Endothelial cell of hepatic sinusoid (primary cell): ENCODE results near the gene SBF1.

ENCODE experiments used
- in situ Hi-C: cut with HindIII; loops from 2 replicates; pipeline ENCODE4 v1.10.0; 2017; ENCODE audit warnings: low sequenced_read_pairs

SBF1 gene

GRCh38 chr22:50470491-50470890 lies 4.3 kb downstream of the SBF1 start:
- in situ Hi-C loops = no loop called here

GRCh38 chr22:50469377-50470305 lies 5.2 kb downstream of the SBF1 start:
- in situ Hi-C loops = no loop called here

- in situ Hi-C loops = no loop called here
Measured at GRCh38 chr22:50468626-50469025, 6.2 kb downstream of the SBF1 start.

GRCh38 chr22:50467773-50468440 lies 6.9 kb downstream of the SBF1 start:
- in situ Hi-C loops = no loop called here

- in situ Hi-C loops = no loop called here
Measured at GRCh38 chr22:50467341-50467740, 7.5 kb downstream of the SBF1 start.

- in situ Hi-C loops = no loop called here
Measured at GRCh38 chr22:50465066-50465930, 9.5 kb downstream of the SBF1 start.

GRCh38 chr22:50464451-50464850 lies 10.4 kb downstream of the SBF1 start:
- in situ Hi-C loops = no loop called here

- in situ Hi-C loops = no loop called here
Measured at GRCh38 chr22:50463188-50463900, 11.5 kb downstream of the SBF1 start.

GRCh38 chr22:50461979-50462540 lies 12.8 kb downstream of the SBF1 start:
- in situ Hi-C loops = no loop called here

GRCh38 chr22:50461536-50461935 lies 13.3 kb downstream of the SBF1 start:
- in situ Hi-C loops = no loop called here

GRCh38 chr22:50460938-50461337 lies 13.9 kb downstream of the SBF1 start:
- in situ Hi-C loops = no loop called here

- in situ Hi-C loops = no loop called here
Measured at GRCh38 chr22:50459496-50460140, 15.2 kb downstream of the SBF1 start.

GRCh38 chr22:50459016-50459415 lies 15.8 kb downstream of the SBF1 start:
- in situ Hi-C loops = no loop called here

GRCh38 chr22:50456466-50457234 lies 18.2 kb downstream of the SBF1 start:
- in situ Hi-C loops = no loop called here

- in situ Hi-C loops = no loop called here
Measured at GRCh38 chr22:50456026-50456425, 18.8 kb downstream of the SBF1 start.

GRCh38 chr22:50455201-50455600 lies 19.6 kb downstream of the SBF1 start:
- in situ Hi-C loops = no loop called here

GRCh38 chr22:50454556-50455075 lies 20.2 kb downstream of the SBF1 start:
- in situ Hi-C loops = loop anchor here (5.0 kb wide), 1 partner anchor 33 kb away; the partner anchor contains the start of gene MIOX

- in situ Hi-C loops = loop anchor here (5.0 kb wide), 1 partner anchor 35 kb away; the partner anchor contains the start of gene MIOX
Measured at GRCh38 chr22:50452649-50453048, 22.2 kb downstream of the SBF1 start.
